H9 (cell line): ENCODE results near the gene IQCM. TPM values are rescaled to one million over a fixed set of nuclear protein-coding genes. Genes with fewer than 3 reads are reported as not detected.

Experiments
- DNase-seq: peaks from one replicate; pipeline ENCODE4 v3.0.0-alpha.2; 2017
- H2AFZ ChIP-seq: one replicate; pipeline ENCODE4 v1.6.1; 2013; ENCODE audit warnings: mild to moderate bottlenecking, low read length, control low read depth, moderate library complexity
- H2AK5ac ChIP-seq: 2 replicates; pipeline ENCODE4 v1.6.1; 2013; ENCODE audit warnings: low read length, control low read depth, mixed read lengths; ENCODE audit not compliant: insufficient read length
- H2BK120ac ChIP-seq: one replicate; pipeline ENCODE4 v1.6.1; 2013; ENCODE audit warnings: low read depth, mild to moderate bottlenecking, low read length, control low read depth, inconsistent platforms; ENCODE audit not compliant: poor library complexity, severe bottlenecking
- H2BK12ac ChIP-seq: 2 replicates; pipeline ENCODE4 v1.6.1; 2013; ENCODE audit warnings: low read length, control low read depth, mixed read lengths, low read depth; ENCODE audit not compliant: insufficient read length
- H2BK15ac ChIP-seq: 2 replicates; pipeline ENCODE4 v1.6.1; 2013; ENCODE audit warnings: low read depth, low read length, control low read depth
- H2BK20ac ChIP-seq: one replicate; pipeline ENCODE4 v1.6.1; 2013; ENCODE audit warnings: low read depth, mild to moderate bottlenecking, low read length, control low read depth, inconsistent platforms; ENCODE audit not compliant: poor library complexity, severe bottlenecking
- H2BK5ac ChIP-seq: 2 replicates; pipeline ENCODE4 v1.6.1; 2013; ENCODE audit warnings: low read length, control low read depth, mixed read lengths; ENCODE audit not compliant: insufficient read length
- H3K14ac ChIP-seq: 2 replicates; pipeline ENCODE4 v1.6.1; 2013; ENCODE audit warnings: low read length, control low read depth; ENCODE audit not compliant: insufficient read depth
- H3K18ac ChIP-seq: 2 replicates; pipeline ENCODE4 v1.6.1; 2013; ENCODE audit warnings: low read depth, mild to moderate bottlenecking, mixed read lengths, low read length, control low read depth; ENCODE audit not compliant: insufficient read length
- H3K23ac ChIP-seq: 2 replicates; pipeline ENCODE4 v1.6.1; 2013; ENCODE audit warnings: low read length, control low read depth, mixed read lengths, low read depth; ENCODE audit not compliant: insufficient read length
- H3K23me2 ChIP-seq: 2 replicates; pipeline ENCODE4 v1.6.1; 2013; ENCODE audit warnings: low read depth, mild to moderate bottlenecking, mixed read lengths, low read length, control low read depth; ENCODE audit not compliant: insufficient read length, poor library complexity, severe bottlenecking
- H3K27ac ChIP-seq: 2 replicates; pipeline ENCODE4 v1.5.1; 2013; ENCODE audit warnings: low read length, control low read depth, mixed read lengths, low read depth; ENCODE audit not compliant: insufficient read length
- H3K27me3 ChIP-seq: 2 replicates; pipeline ENCODE4 v1.6.1; 2013; ENCODE audit warnings: low read length, control low read depth, inconsistent platforms; ENCODE audit not compliant: insufficient read depth
- H3K4ac ChIP-seq: 2 replicates; pipeline ENCODE4 v1.6.1; 2013; ENCODE audit warnings: low read depth, mild to moderate bottlenecking, control low read depth, inconsistent platforms, low read length, moderate library complexity
- H3K4me1 ChIP-seq: 2 replicates; pipeline ENCODE4 v1.6.1; 2013; ENCODE audit warnings: low read length, control low read depth, inconsistent platforms; ENCODE audit not compliant: insufficient read depth
- H3K4me2 ChIP-seq: 2 replicates; pipeline ENCODE4 v1.6.1; 2013; ENCODE audit warnings: low read length, control low read depth, mixed read lengths; ENCODE audit not compliant: insufficient read length, insufficient read depth
- H3K56ac ChIP-seq: 2 replicates; pipeline ENCODE4 v1.6.1; 2013; ENCODE audit warnings: low read depth, mild to moderate bottlenecking, mixed read lengths, low read length, control low read depth; ENCODE audit not compliant: insufficient read length
- H3K79me1 ChIP-seq: 2 replicates; pipeline ENCODE4 v1.6.1; 2013; ENCODE audit warnings: low read depth, mild to moderate bottlenecking, moderate library complexity, low read length, control low read depth, inconsistent platforms; ENCODE audit not compliant: insufficient read depth, poor library complexity, severe bottlenecking
- H3K79me2 ChIP-seq: 2 replicates; pipeline ENCODE4 v1.6.1; 2013; ENCODE audit warnings: low read length, control low read depth, inconsistent platforms; ENCODE audit not compliant: insufficient read depth
- H3K9ac ChIP-seq: 2 replicates; pipeline ENCODE4 v1.6.1; 2013; ENCODE audit warnings: low read length, control low read depth, mixed read lengths; ENCODE audit not compliant: insufficient read length; ENCODE audit errors: extremely low read depth
- H3K9me3 ChIP-seq: one replicate; pipeline ENCODE4 v1.6.1; 2013; ENCODE audit warnings: low read depth, low read length, inconsistent platforms; ENCODE audit not compliant: control insufficient read depth
- H3T11ph ChIP-seq: one replicate; pipeline ENCODE4 v1.6.1; 2013; ENCODE audit warnings: mild to moderate bottlenecking, low read length, control low read depth, inconsistent platforms
- H4K20me1 ChIP-seq: one replicate; pipeline ENCODE4 v1.6.1; 2013; ENCODE audit not compliant: control insufficient read depth, insufficient read length, insufficient read depth
- H4K5ac ChIP-seq: 2 replicates; pipeline ENCODE4 v1.6.1; 2013; ENCODE audit warnings: low read depth, mild to moderate bottlenecking, mixed read lengths, low read length, control low read depth; ENCODE audit not compliant: insufficient read length
- H4K8ac ChIP-seq: replicated peaks from 2 replicates; pipeline ENCODE4 v1.6.1; 2013; ENCODE audit warnings: low read length, control low read depth, mixed read lengths, low read depth; ENCODE audit not compliant: insufficient read length
- H4K91ac ChIP-seq: 2 replicates; pipeline ENCODE4 v1.6.1; 2013; ENCODE audit warnings: low read depth, mild to moderate bottlenecking, moderate library complexity, mixed read lengths, low read length, control low read depth; ENCODE audit not compliant: insufficient read length
- H3K27ac Mint-ChIP-seq, 3 experiments: 2 replicates in 2 of 3; 3 replicates in 1 of 3; pipeline ENCODE4 v1.8.0; 2020 to 2021; ENCODE audit warnings: mixed read lengths in 3 of 3, mild to moderate bottlenecking in 1 of 3, moderate library complexity in 1 of 3
- H3K27me3 Mint-ChIP-seq: 2 replicates; pipeline ENCODE4 v1.8.0; 2021; ENCODE audit warnings: low read depth, mild to moderate bottlenecking, moderate library complexity, mixed read lengths
- H3K36me3 Mint-ChIP-seq, 3 experiments: 2 replicates in 2 of 3; 3 replicates in 1 of 3; pipeline ENCODE4 v1.8.0; 2020 to 2021; ENCODE audit warnings: low read depth in 3 of 3, mixed read lengths in 3 of 3; ENCODE audit not compliant: insufficient read depth in 1 of 3
- H3K4me1 Mint-ChIP-seq, 2 experiments: 2 replicates each; pipeline ENCODE4 v1.8.0; 2020; ENCODE audit warnings: mixed read lengths in 2 of 2
- H3K4me3 Mint-ChIP-seq, 2 experiments: 2 replicates in 1 of 2; 3 replicates in 1 of 2; pipeline ENCODE4 v1.8.0; 2020 to 2021; ENCODE audit warnings: mild to moderate bottlenecking in 2 of 2, mixed read lengths in 2 of 2, moderate library complexity in 1 of 2
- H3K9me3 Mint-ChIP-seq, 2 experiments: 2 replicates in 1 of 2; 3 replicates in 1 of 2; pipeline ENCODE4 v1.8.0; 2020; ENCODE audit warnings: mild to moderate bottlenecking in 2 of 2, mixed read lengths in 2 of 2, moderate library complexity in 1 of 2
- CTCF ChIP-seq: fragments of 200-600 bp; sonication (generic); conservative IDR thresholded peaks from 3 replicates; pipeline ENCODE4 v1.8.0; 2021; ENCODE audit warnings: antibody characterized with exemption, mild to moderate bottlenecking
- WGBS: extraction: QIAGEN DNeasy Blood & Tissue Kit; methylation state at CpG from one replicate; pipeline ENCODE4 v1.1.7; 2013; ENCODE audit warnings: missing lambda C conversion rate, low lambda C conversion rate, mixed read lengths; ENCODE audit not compliant: insufficient read length; ENCODE audit errors: extremely low coverage; 5-methylcytosine and 5-hydroxymethylcytosine counted together
- total RNA-seq: library from RNA; stranded (reverse); gene quantifications from 2 replicates; pipeline ENCODE4 v1.2.1, GENCODE V29; 2021

IQCM gene
- total RNA-seq, 1 experiment from 2014 or later: 0.15 TPM

GRCh38 chr4:149752729-149753128, 62.9 kb downstream of the IQCM start:
- H3K27me3 ChIP-seq: no peaks in the 10 kb centered on the region
- H4K5ac ChIP-seq: no peak overlapping the region
- no peaks in the 10 kb centered on the region for H3K23me2 ChIP-seq
- no peak overlapping the region for H4K91ac ChIP-seq
- H2BK12ac ChIP-seq: no peak overlapping the region
- no peak overlapping the region for H2BK120ac ChIP-seq
- H3K9me3 ChIP-seq: no peaks in the 10 kb centered on the region
- WGBS: no CpG with 5 or more reads among the region's 2 CpGs
- no peaks in the 10 kb centered on the region for H3K79me1 ChIP-seq
- H3K9ac ChIP-seq: no peak overlapping the region
- no peak overlapping the region for H3K4me2 ChIP-seq
- H2BK20ac ChIP-seq: no peak overlapping the region
- H3K23ac ChIP-seq: no peak overlapping the region
- H3K56ac ChIP-seq: no peak overlapping the region
- Mint-ChIP-seq H3K27me3 (no peaks in the 10 kb centered on the region), H3K4me3 (no peak overlapping the region), H3K27ac (peak overlapping the region in 1 of 3 experiments; percentile 32; a peak in 1 of 7 replicates), H3K9me3 (no peaks in the 10 kb centered on the region), H3K36me3 (no peaks in the 10 kb centered on the region), H3K4me1 (no peaks in the 10 kb centered on the region; a peak in 1 of 4 replicates)
- no peak overlapping the region for H2BK15ac ChIP-seq
- no peak overlapping the region for H2BK5ac ChIP-seq
- H3K4ac ChIP-seq: no peak overlapping the region
- no peaks in the 10 kb centered on the region for H4K20me1 ChIP-seq
- H2AK5ac ChIP-seq: no peak overlapping the region
- no peak overlapping the region for H3K14ac ChIP-seq
- TF ChIP-seq CTCF: no peak
- no peak for DNase-seq
- H3K18ac ChIP-seq: no peak overlapping the region
- H3T11ph ChIP-seq: no peak overlapping the region
- no peak overlapping the region for H4K8ac ChIP-seq
- H3K4me1 ChIP-seq: no peaks in the 10 kb centered on the region
- no peak overlapping the region for H2AFZ ChIP-seq
- H3K79me2 ChIP-seq: no peaks in the 10 kb centered on the region
- no peak overlapping the region for H3K27ac ChIP-seq
